T-helper 1 cell treated with Interleukin-12 subunit alpha and Interleukin-12 subunit beta and Interleukin-4 antibody, amounts not matched to agents 30 ng/mL and 1 ng/mL, for 36 hours (primary cell): ENCODE results near the gene ABCC2. TPM values are rescaled to one million over a fixed set of nuclear protein-coding genes. Genes with fewer than 3 reads are reported as not detected.
"Not testable (repeated sequence)": the region's sequence is repeated elsewhere in the genome, so short reads cannot be mapped to it uniquely, and the experiment has no call there.

Experiments used
- intact Hi-C: fragments of 100-400 bp; cut with micrococcal nuclease; formaldehyde crosslinking; loops from one replicate; pipeline ENCODE4 v1.15.1; 2024
- total RNA-seq: library from RNA; stranded (reverse); gene quantifications from 2 replicates; pipeline ENCODE4 v1.2.3, GENCODE V29; 2022

ABCC2 gene
- total RNA-seq, 1 donor from 2014 or later: 1.9 TPM

DNA sequence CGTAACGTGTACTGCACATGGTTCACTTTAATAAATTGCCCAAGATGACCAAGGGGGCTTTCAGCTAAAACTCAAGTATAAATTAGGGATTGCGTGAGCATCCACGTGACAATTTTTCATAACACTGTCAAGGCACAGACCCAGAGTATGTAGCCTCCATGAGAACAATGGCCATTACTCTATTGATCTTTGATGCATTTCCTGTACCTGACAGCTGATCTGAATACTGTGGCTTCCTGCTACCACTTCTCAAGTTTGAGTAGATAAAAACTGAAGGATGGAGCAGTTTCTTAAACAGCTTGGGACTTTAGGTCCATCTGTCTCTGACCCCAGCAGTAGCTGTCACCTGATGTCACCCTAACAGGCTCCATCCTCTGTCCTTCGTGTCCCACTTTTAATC lies 98.9 kb downstream of the ABCC2 start:
- intact Hi-C loops: no loop called here

DNA sequence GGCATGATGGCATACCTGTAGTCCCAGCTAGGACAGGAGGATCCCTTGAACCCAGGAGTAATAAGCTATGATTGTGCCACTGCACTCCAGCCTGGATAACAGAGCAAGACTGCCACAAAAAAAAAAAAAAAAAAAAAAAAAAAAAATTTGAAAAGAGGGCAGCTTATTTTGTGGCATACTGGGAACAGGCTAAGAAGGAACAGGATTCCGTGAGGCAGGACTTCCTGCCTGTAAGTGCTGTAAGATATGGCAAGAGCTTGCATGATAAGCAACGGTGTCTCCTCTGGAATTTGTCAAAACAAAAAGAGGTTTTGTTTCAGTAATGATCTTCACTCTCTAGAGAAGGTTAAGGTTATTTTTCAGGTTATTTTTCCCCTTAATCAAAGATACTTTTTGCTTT lies 101.1 kb downstream of the ABCC2 start:
- intact Hi-C loops: no loop called here

DNA sequence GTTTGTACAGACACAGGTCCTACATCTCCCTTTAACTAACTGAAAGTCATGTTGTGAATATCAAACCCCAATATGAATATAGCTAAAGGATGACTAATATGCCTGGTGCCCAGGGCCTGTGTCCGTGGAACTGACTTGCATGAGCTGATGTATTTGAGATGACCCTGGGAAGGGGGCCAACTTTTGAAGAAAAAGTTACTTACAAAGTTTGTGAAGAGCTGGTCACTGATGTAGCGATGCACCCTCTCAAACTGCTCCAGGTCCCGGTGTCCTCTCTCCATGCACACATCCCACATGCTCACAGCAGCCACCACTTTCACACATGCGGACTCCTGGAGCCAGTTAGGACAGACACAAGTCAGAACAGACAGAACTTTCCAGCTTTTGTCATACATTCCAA lies 106.2 kb downstream of the ABCC2 start:
- intact Hi-C loops: no loop called here

DNA sequence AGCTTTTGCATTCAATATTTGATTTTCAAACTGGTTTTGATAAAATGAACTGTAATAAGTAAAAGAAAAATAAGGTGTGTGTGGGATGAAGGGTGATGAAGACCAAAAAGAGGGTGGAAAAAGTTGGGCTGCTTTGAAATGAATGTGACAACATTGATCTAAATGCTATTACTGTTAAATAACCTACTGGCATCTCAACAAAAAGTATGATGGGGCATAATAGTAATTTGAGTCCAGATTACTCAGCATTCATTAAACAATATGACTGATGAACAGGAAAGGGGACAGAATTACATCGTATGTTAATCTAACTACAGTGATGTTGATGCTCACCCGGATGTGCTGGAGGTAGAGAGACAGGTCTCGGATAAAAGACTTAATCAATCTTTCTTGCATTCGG lies 112.2 kb downstream of the ABCC2 start:
- intact Hi-C loops: no loop called here

DNA sequence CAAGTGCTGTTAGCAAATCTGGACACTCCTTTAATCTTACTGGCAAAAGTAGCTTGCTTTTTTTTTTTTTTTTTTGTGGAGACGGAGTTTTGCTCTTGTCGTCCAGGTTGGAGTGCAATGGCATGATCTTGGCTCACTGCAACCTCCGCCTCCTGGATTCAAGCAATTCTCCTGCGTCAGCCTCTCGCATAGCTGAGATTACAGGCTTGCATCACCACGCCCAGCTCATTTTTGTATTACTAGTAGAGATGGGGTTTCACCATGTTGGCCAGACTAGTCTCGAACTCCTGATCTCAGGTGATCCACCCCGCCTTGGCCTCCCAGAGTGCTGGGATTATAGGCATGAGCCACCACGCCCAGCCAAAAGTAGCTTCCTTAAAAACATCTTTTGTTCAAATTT lies 112.6 kb downstream of the ABCC2 start:
- intact Hi-C loops: not testable (repeated sequence)

DNA sequence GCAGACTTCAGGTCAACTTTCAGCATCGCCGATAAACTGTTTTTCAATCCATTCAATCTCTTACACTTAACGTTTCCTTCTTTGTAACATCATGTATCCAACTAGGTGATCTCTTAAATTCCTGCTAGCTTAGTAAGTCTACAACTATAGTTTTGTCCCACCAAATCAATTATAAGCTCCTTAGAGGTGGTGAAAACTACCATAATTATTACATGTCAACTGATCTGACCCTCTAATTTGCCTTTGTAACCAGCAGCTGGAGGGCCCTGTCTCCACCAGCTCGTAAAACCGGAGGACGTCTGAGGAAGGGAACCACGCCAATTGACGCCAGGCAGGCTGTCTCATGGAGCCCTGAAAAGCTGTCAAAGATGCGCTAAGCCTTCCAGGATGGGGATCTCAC lies 113.4 kb downstream of the ABCC2 start:
- intact Hi-C loops: no loop called here

Other genes with a start within 250 kb of the ABCC2 start
- not detected in 2 replicates for gene NKX2-3, start 249.7 kb upstream of the ABCC2 start, total RNA-seq
- 53.6 and 53.9 TPM in 2 replicates for gene SLC25A28, start 162.2 kb upstream of the ABCC2 start, total RNA-seq
- 9.4 and 9.5 TPM in 2 replicates for gene ENTPD7, start 123.1 kb upstream of the ABCC2 start, total RNA-seq
- 38.1 and 39.6 TPM in 2 replicates for gene COX15, start 50.5 kb upstream of the ABCC2 start, total RNA-seq
- 22.5 and 23.1 TPM in 2 replicates for gene CUTC, start 50.4 kb upstream of the ABCC2 start, total RNA-seq
- 2.2 and 2.3 TPM in 2 replicates for gene DNMBP, start 227.3 kb downstream of the ABCC2 start, total RNA-seq